Neuronal stem cell (in vitro differentiated cells): ENCODE results near the gene LCN6.

ENCODE experiments used
- DNase-seq: peaks from one replicate; pipeline ENCODE4 v3.0.0-alpha.2; 2013; ENCODE audit warnings: low spot score
- H2AFZ ChIP-seq: one replicate; pipeline ENCODE4 v1.6.1; 2013; ENCODE audit warnings: mild to moderate bottlenecking, low read length, inconsistent platforms
- H2AK5ac ChIP-seq: 2 replicates; pipeline ENCODE4 v1.6.1; 2013; ENCODE audit warnings: low read depth, mild to moderate bottlenecking, inconsistent platforms, low read length, moderate library complexity, mixed read lengths
- H2BK120ac ChIP-seq: 2 replicates; pipeline ENCODE4 v1.6.1; 2013; ENCODE audit warnings: low read depth, mild to moderate bottlenecking, inconsistent platforms, low read length, moderate library complexity, mixed read lengths
- H2BK12ac ChIP-seq: one replicate; pipeline ENCODE4 v1.6.1; 2013; ENCODE audit warnings: low read length, inconsistent platforms
- H2BK15ac ChIP-seq: 2 replicates; pipeline ENCODE4 v1.6.1; 2013; ENCODE audit warnings: mild to moderate bottlenecking, low read length, inconsistent platforms, mixed read lengths
- H2BK5ac ChIP-seq: one replicate; pipeline ENCODE4 v1.6.1; 2013; ENCODE audit warnings: inconsistent platforms, mild to moderate bottlenecking, low read length, moderate library complexity
- H3K14ac ChIP-seq: one replicate; pipeline ENCODE4 v1.6.1; 2013; ENCODE audit warnings: low read length, inconsistent platforms
- H3K18ac ChIP-seq: 2 replicates; pipeline ENCODE4 v1.6.1; 2013; ENCODE audit warnings: low read length, inconsistent platforms
- H3K23ac ChIP-seq: 2 replicates; pipeline ENCODE4 v1.6.1; 2013; ENCODE audit warnings: low read depth, mild to moderate bottlenecking, mixed read lengths, low read length, inconsistent platforms; ENCODE audit not compliant: poor library complexity
- H3K27ac ChIP-seq: replicated peaks from 3 replicates; pipeline ENCODE4 v1.5.1; 2013; ENCODE audit warnings: low read length, inconsistent platforms
- H3K27me3 ChIP-seq, 3 experiments: 2 replicates each; pipeline ENCODE4 v1.6.1; 2013; ENCODE audit warnings: low read length in 3 of 3, mild to moderate bottlenecking in 2 of 3, inconsistent platforms in 1 of 3, low read depth in 1 of 3, mixed read lengths in 1 of 3, moderate library complexity in 1 of 3; ENCODE audit not compliant: control insufficient read depth in 3 of 3, insufficient read depth in 3 of 3
- H3K36me3 ChIP-seq, 2 donors: replicated peaks in 1 of 2; 2 replicates each; pipeline ENCODE4 v1.6.1; 2013; ENCODE audit warnings: low read length in 2 of 2; ENCODE audit not compliant: control insufficient read depth in 2 of 2, insufficient read depth in 2 of 2
- H3K4ac ChIP-seq: 2 replicates; pipeline ENCODE4 v1.6.1; 2013; ENCODE audit warnings: inconsistent platforms, mild to moderate bottlenecking, low read length, moderate library complexity
- H3K4me1 ChIP-seq, 2 donors: 1 replicate in 1 of 2; 2 replicates in 1 of 2; pipeline ENCODE4 v1.6.1; 2013; ENCODE audit warnings: low read length in 2 of 2, low read depth in 1 of 2; ENCODE audit not compliant: control insufficient read depth in 2 of 2, insufficient read depth in 1 of 2
- H3K4me2 ChIP-seq: one replicate; pipeline ENCODE4 v1.6.1; 2013; ENCODE audit warnings: mild to moderate bottlenecking, low read length, inconsistent platforms; ENCODE audit not compliant: insufficient read depth, poor library complexity, severe bottlenecking
- H3K4me3 ChIP-seq, 2 donors: 2 replicates each; pipeline ENCODE4 v1.5.1; 2013; ENCODE audit warnings: low read length in 2 of 2, mild to moderate bottlenecking in 2 of 2, inconsistent platforms in 1 of 2, moderate library complexity in 1 of 2
- H3K79me1 ChIP-seq: one replicate; pipeline ENCODE4 v1.6.1; 2013; ENCODE audit warnings: low read depth, mild to moderate bottlenecking, inconsistent platforms, low read length, moderate library complexity
- H3K9ac ChIP-seq: one replicate; pipeline ENCODE4 v1.6.1; 2013; ENCODE audit warnings: mild to moderate bottlenecking, low read depth, low read length, inconsistent platforms; ENCODE audit not compliant: poor library complexity
- H3K9me3 ChIP-seq, 2 donors: replicated peaks in 1 of 2; 2 replicates each; pipeline versions ENCODE3 to v1.6.1; 2013; ENCODE audit warnings: low read length in 2 of 2, mild to moderate bottlenecking in 2 of 2, inconsistent platforms in 1 of 2, low read depth in 1 of 2, mixed read lengths in 1 of 2, moderate library complexity in 1 of 2; ENCODE audit not compliant: control insufficient read depth in 2 of 2, insufficient read depth in 1 of 2
- H4K8ac ChIP-seq: one replicate; pipeline ENCODE4 v1.6.1; 2013; ENCODE audit warnings: low read depth, mild to moderate bottlenecking, inconsistent platforms, low read length, moderate library complexity
- H4K91ac ChIP-seq: one replicate; pipeline ENCODE4 v1.6.1; 2013; ENCODE audit warnings: low read length, low read depth, mild to moderate bottlenecking, inconsistent platforms; ENCODE audit not compliant: poor library complexity
- WGBS, 2 donors: extraction: QIAGEN DNeasy Blood & Tissue Kit; methylation state at CpG; one replicate each; pipeline ENCODE4 v1.1.7; 2013; ENCODE audit warnings: missing lambda C conversion rate in 2 of 2, mixed read lengths in 1 of 2; ENCODE audit not compliant: insufficient read length in 2 of 2, insufficient replicate concordance in 1 of 2; ENCODE audit errors: extremely low coverage in 2 of 2; 5-methylcytosine and 5-hydroxymethylcytosine counted together

Gene LCN6

GRCh38 chr9:136719195-136719880 lies 29.0 kb downstream of the LCN6 start:
- peaks cover 23 to 40% of the 10 kb centered on the region in 2 donors for H3K36me3 ChIP-seq
- no peak overlapping the region for H3K4ac ChIP-seq
- DNase-seq: no peak
- H3K4me3 ChIP-seq: no peak overlapping the region
- peak overlapping the region; percentile 84 for H3K9ac ChIP-seq
- peak overlapping the region; percentile 79 for H2AK5ac ChIP-seq
- H3K18ac ChIP-seq: peak overlapping the region; percentile 90
- H2AFZ ChIP-seq: no peak overlapping the region
- H2BK15ac ChIP-seq: peak overlapping the region; percentile 64
- no peaks in the 10 kb centered on the region for H3K9me3 ChIP-seq
- peak overlapping the region; percentile 78 for H3K27ac ChIP-seq
- peaks cover 22 to 25% of the 10 kb centered on the region in 2 donors for H3K4me1 ChIP-seq
- H3K4me2 ChIP-seq: no peak overlapping the region
- H4K8ac ChIP-seq: peak overlapping the region; percentile 3
- no peak overlapping the region for H4K91ac ChIP-seq
- H2BK12ac ChIP-seq: no peak overlapping the region
- H3K27me3 ChIP-seq: no peaks in the 10 kb centered on the region
- H3K14ac ChIP-seq: peak overlapping the region; percentile 25
- peaks cover 16% of the 10 kb centered on the region for H3K79me1 ChIP-seq
- WGBS, 2 donors: no CpG with 5 or more reads among the region's 24 CpGs
- no peak overlapping the region for H2BK120ac ChIP-seq
- peak overlapping the region; percentile 89 for H3K23ac ChIP-seq
- no peak overlapping the region for H2BK5ac ChIP-seq

- Histone ChIP-seq H3K9ac (no peak overlapping the region), H2AFZ (no peak overlapping the region), H3K36me3 (peaks cover 16 to 33% of the 10 kb centered on the region in 2 donors), H3K4me2 (no peak overlapping the region), H3K23ac (peak overlapping the region; percentile 58), H3K14ac (no peak overlapping the region), H4K8ac (no peak overlapping the region), H3K9me3 (no peaks in the 10 kb centered on the region), H3K4ac (no peak overlapping the region), H4K91ac (no peak overlapping the region), H3K79me1 (peaks cover 19% of the 10 kb centered on the region), H2BK12ac (no peak overlapping the region), H2BK15ac (no peak overlapping the region), H3K27me3 (no peaks in the 10 kb centered on the region), H2AK5ac (peak overlapping the region; percentile 26), H3K27ac (no peak overlapping the region), H2BK5ac (no peak overlapping the region), H3K18ac (no peak overlapping the region), H2BK120ac (no peak overlapping the region), H3K4me3 (no peak overlapping the region), H3K4me1 (peaks cover 26 to 31% of the 10 kb centered on the region in 2 donors)
- no CpG with 5 or more reads among the region's 20 CpGs for WGBS, 2 donors
- DNase-seq: no peak
Measured at GRCh38 chr9:136718345-136719194, 29.8 kb downstream of the LCN6 start.

- Histone ChIP-seq H2BK120ac (no peak overlapping the region), H2BK5ac (no peak overlapping the region), H3K27ac (no peak overlapping the region), H3K14ac (no peak overlapping the region), H2BK12ac (no peak overlapping the region), H2AFZ (no peak overlapping the region), H4K91ac (no peak overlapping the region), H3K4me3 (peak overlapping the region in 1 of 2 donors; percentile 53), H3K18ac (no peak overlapping the region), H2BK15ac (no peak overlapping the region), H3K79me1 (peaks cover 23% of the 10 kb centered on the region), H2AK5ac (no peak overlapping the region), H3K36me3 (peaks cover 6 to 21% of the 10 kb centered on the region in 2 donors), H3K4me1 (peaks cover 30 to 37% of the 10 kb centered on the region in 2 donors), H3K9me3 (no peaks in the 10 kb centered on the region), H4K8ac (no peak overlapping the region), H3K4me2 (no peak overlapping the region), H3K4ac (no peak overlapping the region), H3K27me3 (no peaks in the 10 kb centered on the region), H3K9ac (peak overlapping the region; percentile 77), H3K23ac (no peak overlapping the region)
- WGBS, 2 donors: no CpG with 5 or more reads among the region's 16 CpGs
- no peak for DNase-seq
Measured at GRCh38 chr9:136717399-136717798, 30.9 kb downstream of the LCN6 start.

GRCh38 chr9:136714893-136715274 lies 33.4 kb downstream of the LCN6 start:
- Histone ChIP-seq H2BK15ac (no peak overlapping the region), H2BK120ac (no peak overlapping the region), H3K14ac (no peak overlapping the region), H2BK5ac (peak overlapping the region; percentile 48), H4K91ac (no peak overlapping the region), H3K27me3 (peaks cover 0 to 17% (median 5%) of the 10 kb centered on the region in 3 experiments), H3K23ac (peak overlapping the region; percentile 2), H3K4ac (no peak overlapping the region), H3K4me3 (no peak overlapping the region), H3K9me3 (no peaks in the 10 kb centered on the region), H3K36me3 (peaks cover 0 to 6% of the 10 kb centered on the region in 2 donors), H3K4me2 (no peak overlapping the region), H3K4me1 (peaks cover 17 to 28% of the 10 kb centered on the region in 2 donors), H3K9ac (no peak overlapping the region), H2BK12ac (no peak overlapping the region), H2AFZ (no peak overlapping the region), H3K27ac (no peak overlapping the region), H3K79me1 (peaks cover 21% of the 10 kb centered on the region), H4K8ac (no peak overlapping the region), H3K18ac (no peak overlapping the region), H2AK5ac (peak overlapping the region; percentile 14)
- DNase-seq: no peak
- no CpG with 5 or more reads among the region's 8 CpGs for WGBS, 2 donors
